ENCODE measurements around the gene GATD1.

Gene GATD1

GRCh38 chr11:813456-814096, 36.3 kb upstream of the GATD1 start:
- no peak for ATAC-seq

GRCh38 chr11:813072-813455, 35.8 kb upstream of the GATD1 start:
- no peak for ATAC-seq
- TF ChIP-seq ISL1 (CRISPR knock-in tag; IDR thresholded peaks at IDR 0.05), result no peak
- TF ChIP-seq CREB5 (CRISPR knock-in tag; IDR thresholded peaks at IDR 0.05; ENCODE audit: low read depth), result no peak
- no peak for TF ChIP-seq ZNF8 (CRISPR knock-in tag; IDR thresholded peaks at IDR 0.05)
- no peak for TF ChIP-seq CSDC2 (CRISPR knock-in tag; IDR thresholded peaks at IDR 0.05)
- TF ChIP-seq ZFP30 (CRISPR knock-in tag; IDR thresholded peaks at IDR 0.05), result no peak
- TF ChIP-seq ZNF565 (CRISPR knock-in tag; conservative IDR thresholded peaks at IDR 0.05; ENCODE audit: low read depth), result no peak
- no peak for TF ChIP-seq TCF4 (CRISPR knock-in tag; IDR thresholded peaks at IDR 0.05; ENCODE audit: borderline replicate concordance)
- no peak for TF ChIP-seq GLIS3 (CRISPR knock-in tag; IDR thresholded peaks at IDR 0.05)
- TF ChIP-seq PATZ1 (CRISPR knock-in tag; IDR thresholded peaks at IDR 0.05; ENCODE audit: borderline replicate concordance), result no peak
- no peak for TF ChIP-seq ZNF70 (CRISPR knock-in tag; IDR thresholded peaks at IDR 0.05)
- no peak for TF ChIP-seq ZC3H10 (CRISPR knock-in tag; IDR thresholded peaks at IDR 0.05)
- TF ChIP-seq PPARA (CRISPR knock-in tag; IDR thresholded peaks at IDR 0.05; ENCODE audit: borderline replicate concordance), result no peak
- TF ChIP-seq ESRRG (CRISPR knock-in tag; IDR thresholded peaks at IDR 0.05), result no peak
- TF ChIP-seq RARB (CRISPR knock-in tag; IDR thresholded peaks at IDR 0.05), result no peak
- TF ChIP-seq ZFP3 (CRISPR knock-in tag; IDR thresholded peaks at IDR 0.05), result no peak
- TF ChIP-seq TOX (CRISPR knock-in tag; IDR thresholded peaks at IDR 0.05; ENCODE audit: borderline replicate concordance), result no peak
- TF ChIP-seq TSHZ2 (CRISPR knock-in tag; IDR thresholded peaks at IDR 0.05), result no peak
- TF ChIP-seq OSR1 (CRISPR knock-in tag; IDR thresholded peaks at IDR 0.05), result no peak

More at GRCh38 chr11:813456-814096, 36.3 kb upstream of the GATD1 start:
- TF ChIP-seq ZNF8 (CRISPR knock-in tag; IDR thresholded peaks at IDR 0.05) (no peak), GLIS3 (CRISPR knock-in tag; IDR thresholded peaks at IDR 0.05) (no peak), CREB5 (CRISPR knock-in tag; IDR thresholded peaks at IDR 0.05; ENCODE audit: low read depth) (0 out of 2 replicates have a peak, but pooled peaks have one; percentile 8), ZC3H10 (CRISPR knock-in tag; IDR thresholded peaks at IDR 0.05) (no peak), CSDC2 (CRISPR knock-in tag; IDR thresholded peaks at IDR 0.05) (no peak), SNAI2 (CRISPR knock-in tag; IDR thresholded peaks at IDR 0.05) (no peak), POU6F1 (CRISPR knock-in tag; IDR thresholded peaks at IDR 0.05; ENCODE audit: borderline replicate concordance, low read depth) (no peak)

GRCh38 chr11:812390-812789, 35.1 kb upstream of the GATD1 start:
- ATAC-seq, result no peak
- TF ChIP-seq ZFP30 (CRISPR knock-in tag; IDR thresholded peaks at IDR 0.05) (no peak), PATZ1 (CRISPR knock-in tag; IDR thresholded peaks at IDR 0.05; ENCODE audit: borderline replicate concordance) (no peak), POU6F1 (CRISPR knock-in tag; IDR thresholded peaks at IDR 0.05; ENCODE audit: borderline replicate concordance, low read depth) (no peak), SNAI2 (CRISPR knock-in tag; IDR thresholded peaks at IDR 0.05) (no peak), ZC3H10 (CRISPR knock-in tag; IDR thresholded peaks at IDR 0.05) (no peak), ZNF565 (CRISPR knock-in tag; conservative IDR thresholded peaks at IDR 0.05; ENCODE audit: low read depth) (no peak), ZNF70 (CRISPR knock-in tag; IDR thresholded peaks at IDR 0.05) (no peak), CSDC2 (CRISPR knock-in tag; IDR thresholded peaks at IDR 0.05) (no peak), TOX (CRISPR knock-in tag; IDR thresholded peaks at IDR 0.05; ENCODE audit: borderline replicate concordance) (no peak), ARNTL (CRISPR knock-in tag; IDR thresholded peaks at IDR 0.05; ENCODE audit: borderline replicate concordance, low read depth) (no peak), ISL1 (CRISPR knock-in tag; IDR thresholded peaks at IDR 0.05) (no peak), PPARA (CRISPR knock-in tag; IDR thresholded peaks at IDR 0.05; ENCODE audit: borderline replicate concordance) (no peak), BACH2 (CRISPR knock-in tag; IDR thresholded peaks at IDR 0.05; ENCODE audit: borderline replicate concordance) (no peak), OSR1 (CRISPR knock-in tag; IDR thresholded peaks at IDR 0.05) (no peak), GLIS3 (CRISPR knock-in tag; IDR thresholded peaks at IDR 0.05) (no peak), ESRRG (CRISPR knock-in tag; IDR thresholded peaks at IDR 0.05) (no peak)

Measured in SK-N-SH treated with all-trans-retinoic acid at 6 μM for 48 hours (cell line).